ENCODE results near the gene SWSAP1.

Gene SWSAP1

DNA sequence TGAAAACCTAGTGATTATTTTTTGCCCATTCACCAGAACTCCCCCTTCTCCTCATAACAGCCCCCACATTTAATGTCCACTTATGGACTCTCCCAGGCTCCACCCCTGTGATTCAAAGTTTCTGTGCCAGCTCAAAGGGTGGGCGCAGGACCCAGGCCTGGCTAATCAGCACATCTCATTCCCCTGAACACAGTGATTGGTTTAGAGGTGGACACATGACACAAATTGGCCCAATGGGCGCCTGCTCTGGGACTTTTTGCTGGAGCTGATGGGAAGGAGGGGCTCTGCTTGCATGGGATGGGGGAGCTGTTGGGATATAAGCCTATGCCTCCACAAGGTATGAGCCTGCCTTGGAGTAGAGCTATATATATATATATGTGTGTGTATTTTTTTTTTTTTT is 15.9 kb downstream of the SWSAP1 start:
- Histone ChIP-seq H3K9ac (ENCODE audit: low read depth, low read length, poor library complexity, severe bottlenecking) (no peak overlapping the region), H3K79me2 (ENCODE audit: insufficient read depth, low read length) (no peaks in the 10 kb centered on the region), H3K36me3 (ENCODE audit: insufficient read depth, low read length) (no peaks in the 10 kb centered on the region), H3K27me3 (ENCODE audit: insufficient read depth, low read length, poor library complexity, severe bottlenecking) (no peaks in the 10 kb centered on the region), H3F3A (ENCODE audit: low read depth) (no peaks in the 10 kb centered on the region), H2AFZ (ENCODE audit: low read length) (no peak overlapping the region), H3K4me3 (ENCODE audit: low read length, poor library complexity, severe bottlenecking) (no peak overlapping the region), H4K20me1 (ENCODE audit: insufficient read depth, low read length, poor library complexity, severe bottlenecking) (no peaks in the 10 kb centered on the region), H3K9me3 (ENCODE audit: insufficient read depth, low read depth, low read length) (no peaks in the 10 kb centered on the region), H3K4me2 (ENCODE audit: low read depth, low read length, poor library complexity, severe bottlenecking) (no peak overlapping the region), H3K9me2 (replicated peaks; ENCODE audit: low read depth, low read length) (no peaks in the 10 kb centered on the region), H3K4me1 (ENCODE audit: insufficient read depth, low read length, poor library complexity, severe bottlenecking) (no peaks in the 10 kb centered on the region)
- TF ChIP-seq EZH2phosphoT487 (IDR thresholded peaks at IDR 0.05; ENCODE audit: borderline replicate concordance) = no peak
- TF ChIP-seq, protein P1, sequence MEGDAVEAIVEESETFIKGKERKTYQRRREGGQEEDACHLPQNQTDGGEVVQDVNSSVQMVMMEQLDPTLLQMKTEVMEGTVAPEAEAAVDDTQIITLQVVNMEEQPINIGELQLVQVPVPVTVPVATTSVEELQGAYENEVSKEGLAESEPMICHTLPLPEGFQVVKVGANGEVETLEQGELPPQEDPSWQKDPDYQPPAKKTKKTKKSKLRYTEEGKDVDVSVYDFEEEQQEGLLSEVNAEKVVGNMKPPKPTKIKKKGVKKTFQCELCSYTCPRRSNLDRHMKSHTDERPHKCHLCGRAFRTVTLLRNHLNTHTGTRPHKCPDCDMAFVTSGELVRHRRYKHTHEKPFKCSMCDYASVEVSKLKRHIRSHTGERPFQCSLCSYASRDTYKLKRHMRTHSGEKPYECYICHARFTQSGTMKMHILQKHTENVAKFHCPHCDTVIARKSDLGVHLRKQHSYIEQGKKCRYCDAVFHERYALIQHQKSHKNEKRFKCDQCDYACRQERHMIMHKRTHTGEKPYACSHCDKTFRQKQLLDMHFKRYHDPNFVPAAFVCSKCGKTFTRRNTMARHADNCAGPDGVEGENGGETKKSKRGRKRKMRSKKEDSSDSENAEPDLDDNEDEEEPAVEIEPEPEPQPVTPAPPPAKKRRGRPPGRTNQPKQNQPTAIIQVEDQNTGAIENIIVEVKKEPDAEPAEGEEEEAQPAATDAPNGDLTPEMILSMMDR (conservative IDR thresholded peaks at IDR 0.05; ENCODE audit: low read length) = no peak

DNA sequence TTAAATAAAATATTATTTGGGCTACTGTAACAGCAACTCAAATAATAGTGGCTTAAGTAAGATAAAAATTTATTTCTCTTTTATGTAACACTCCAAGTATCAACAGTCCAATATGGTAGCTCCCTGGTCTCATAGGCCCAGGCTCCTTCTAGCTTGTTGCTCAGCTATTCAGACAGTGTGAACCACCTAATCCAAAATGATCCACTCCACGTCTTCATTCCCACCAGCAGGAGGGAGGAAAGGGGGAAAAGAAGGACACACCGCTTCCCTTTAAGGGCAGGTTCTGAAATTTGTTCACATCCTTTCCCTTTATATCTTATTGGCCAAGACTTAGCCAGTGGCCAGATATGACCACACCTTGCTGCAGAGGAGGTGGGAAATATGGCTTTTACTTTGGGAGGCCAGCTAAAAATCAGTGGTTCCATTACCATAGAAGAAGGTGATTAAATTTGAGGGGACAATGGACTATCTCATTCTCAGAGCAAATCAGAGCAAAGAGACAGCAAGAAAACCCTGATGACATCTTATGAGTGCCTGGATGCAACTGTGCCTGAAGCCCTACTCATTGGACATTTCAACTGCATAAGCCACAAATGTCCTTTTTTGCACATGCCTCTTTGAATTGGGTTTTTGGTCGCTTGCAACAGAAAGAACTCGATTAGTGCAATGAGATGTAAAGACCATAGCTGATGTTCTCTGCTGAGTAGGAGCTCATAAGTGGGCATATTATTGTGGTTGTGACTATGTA is 16.6 kb downstream of the SWSAP1 start:
- Histone ChIP-seq H3K36me3 (ENCODE audit: insufficient read depth, low read length) (no peaks in the 10 kb centered on the region), H3K4me3 (ENCODE audit: low read length, poor library complexity, severe bottlenecking) (no peak overlapping the region), H3K4me1 (ENCODE audit: insufficient read depth, low read length, poor library complexity, severe bottlenecking) (no peaks in the 10 kb centered on the region), H3K9ac (ENCODE audit: low read depth, low read length, poor library complexity, severe bottlenecking) (no peak overlapping the region), H3K79me2 (ENCODE audit: insufficient read depth, low read length) (no peaks in the 10 kb centered on the region), H3F3A (ENCODE audit: low read depth) (no peaks in the 10 kb centered on the region), H2AFZ (ENCODE audit: low read length) (no peak overlapping the region), H3K4me2 (ENCODE audit: low read depth, low read length, poor library complexity, severe bottlenecking) (no peak overlapping the region), H3K27me3 (ENCODE audit: insufficient read depth, low read length, poor library complexity, severe bottlenecking) (no peaks in the 10 kb centered on the region), H3K9me3 (ENCODE audit: insufficient read depth, low read depth, low read length) (no peaks in the 10 kb centered on the region), H4K20me1 (ENCODE audit: insufficient read depth, low read length, poor library complexity, severe bottlenecking) (no peaks in the 10 kb centered on the region), H3K9me2 (replicated peaks; ENCODE audit: low read depth, low read length) (no peaks in the 10 kb centered on the region)
- TF ChIP-seq, protein P1 (conservative IDR thresholded peaks at IDR 0.05; ENCODE audit: low read length) = no peak
- no peak for TF ChIP-seq EZH2phosphoT487 (IDR thresholded peaks at IDR 0.05; ENCODE audit: borderline replicate concordance)

DNA sequence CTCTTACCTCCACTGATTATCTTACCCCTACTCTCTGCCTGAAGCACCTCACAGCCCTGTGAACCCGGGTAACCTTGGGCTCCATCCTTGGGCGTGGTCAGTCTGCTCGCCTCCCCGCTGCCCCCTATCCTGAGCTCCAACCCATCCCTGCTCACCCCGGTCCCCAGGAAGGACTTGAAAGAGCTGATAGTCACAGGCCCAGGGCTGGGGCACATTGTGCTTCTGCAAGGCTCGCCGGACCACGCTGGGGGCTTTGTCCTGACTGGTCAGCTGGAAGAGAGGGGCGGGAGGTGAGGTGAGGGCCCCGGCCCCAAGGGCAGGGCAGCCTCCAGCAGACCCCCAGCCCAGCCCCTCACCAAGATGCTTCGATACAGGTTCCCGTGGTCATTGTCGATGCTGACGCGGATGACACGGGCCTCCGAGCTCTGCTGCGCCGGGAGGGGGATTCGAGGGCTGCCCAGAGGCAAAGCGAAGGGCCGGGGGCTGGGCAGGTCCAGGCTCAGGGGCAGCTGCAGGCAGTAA is 22.7 kb downstream of the SWSAP1 start:
- H3K36me3 ChIP-seq (ENCODE audit: insufficient read depth, low read length) = no peaks in the 10 kb centered on the region
- no peaks in the 10 kb centered on the region for H3K4me1 ChIP-seq (ENCODE audit: insufficient read depth, low read length, poor library complexity, severe bottlenecking)
- H3K27me3 ChIP-seq (ENCODE audit: insufficient read depth, low read length, poor library complexity, severe bottlenecking) = no peaks in the 10 kb centered on the region
- no peak for TF ChIP-seq EZH2phosphoT487 (IDR thresholded peaks at IDR 0.05; ENCODE audit: borderline replicate concordance)
- TF ChIP-seq, protein P1 (conservative IDR thresholded peaks at IDR 0.05; ENCODE audit: low read length) = no peak
- H4K20me1 ChIP-seq (ENCODE audit: insufficient read depth, low read length, poor library complexity, severe bottlenecking) = no peaks in the 10 kb centered on the region
- no peak overlapping the region for H3K4me2 ChIP-seq (ENCODE audit: low read depth, low read length, poor library complexity, severe bottlenecking)
- no peaks in the 10 kb centered on the region for H3F3A ChIP-seq (ENCODE audit: low read depth)
- H3K9me2 ChIP-seq (replicated peaks; ENCODE audit: low read depth, low read length) = no peaks in the 10 kb centered on the region
- H3K9me3 ChIP-seq (ENCODE audit: insufficient read depth, low read depth, low read length) = no peaks in the 10 kb centered on the region
- no peak overlapping the region for H2AFZ ChIP-seq (ENCODE audit: low read length)
- no peak overlapping the region for H3K9ac ChIP-seq (ENCODE audit: low read depth, low read length, poor library complexity, severe bottlenecking)
- no peaks in the 10 kb centered on the region for H3K79me2 ChIP-seq (ENCODE audit: insufficient read depth, low read length)
- H3K4me3 ChIP-seq (ENCODE audit: low read length, poor library complexity, severe bottlenecking) = no peak overlapping the region

Data from Loucy (cell line).